Fibroblast of the aortic adventitia (primary cell): ENCODE data around the gene RAB8B. TPM values are rescaled to one million over a fixed set of nuclear protein-coding genes. Genes with fewer than 3 reads are reported as not detected.

Source experiments
- DNase-seq: peaks from one replicate; pipeline ENCODE4 v3.0.0-alpha.2; 2010; ENCODE audit warnings: low read depth
- H3K4me3 ChIP-seq: 2 replicates; pipeline ENCODE4 v1.5.1; 2011; ENCODE audit warnings: low read depth, mild to moderate bottlenecking, control low read depth, low read length, moderate library complexity
- total RNA-seq: library from RNA; depleted of rRNA; stranded (reverse); fragments of >200 nt; gene quantifications from 2 replicates; pipeline ENCODE4 v1.2.3, GENCODE V29; 2012; ENCODE audit warnings: low replicate concordance
- TF ChIP-seq, protein P1 (sequence below): IDR thresholded peaks from 2 replicates; pipeline ENCODE4 v1.5.1; 2011; ENCODE audit warnings: mild to moderate bottlenecking, low read length, control low read depth, inconsistent platforms; ENCODE audit not compliant: insufficient read depth

RAB8B gene
- total RNA-seq, 1 donor: 84.1 TPM

GRCh38 chr15:63226155-63226883 is 36.9 kb downstream of the RAB8B start:
- no peak overlapping the region for H3K4me3 ChIP-seq
- TF ChIP-seq, protein P1, sequence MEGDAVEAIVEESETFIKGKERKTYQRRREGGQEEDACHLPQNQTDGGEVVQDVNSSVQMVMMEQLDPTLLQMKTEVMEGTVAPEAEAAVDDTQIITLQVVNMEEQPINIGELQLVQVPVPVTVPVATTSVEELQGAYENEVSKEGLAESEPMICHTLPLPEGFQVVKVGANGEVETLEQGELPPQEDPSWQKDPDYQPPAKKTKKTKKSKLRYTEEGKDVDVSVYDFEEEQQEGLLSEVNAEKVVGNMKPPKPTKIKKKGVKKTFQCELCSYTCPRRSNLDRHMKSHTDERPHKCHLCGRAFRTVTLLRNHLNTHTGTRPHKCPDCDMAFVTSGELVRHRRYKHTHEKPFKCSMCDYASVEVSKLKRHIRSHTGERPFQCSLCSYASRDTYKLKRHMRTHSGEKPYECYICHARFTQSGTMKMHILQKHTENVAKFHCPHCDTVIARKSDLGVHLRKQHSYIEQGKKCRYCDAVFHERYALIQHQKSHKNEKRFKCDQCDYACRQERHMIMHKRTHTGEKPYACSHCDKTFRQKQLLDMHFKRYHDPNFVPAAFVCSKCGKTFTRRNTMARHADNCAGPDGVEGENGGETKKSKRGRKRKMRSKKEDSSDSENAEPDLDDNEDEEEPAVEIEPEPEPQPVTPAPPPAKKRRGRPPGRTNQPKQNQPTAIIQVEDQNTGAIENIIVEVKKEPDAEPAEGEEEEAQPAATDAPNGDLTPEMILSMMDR: no peak
- no peak for DNase-seq

- no peak for DNase-seq
- TF ChIP-seq, protein P1: no peak
- no peak overlapping the region for H3K4me3 ChIP-seq
These were observed 37.6 kb downstream of the RAB8B start for GRCh38 chr15:63226966-63227401.

- TF ChIP-seq, protein P1: no peak
- H3K4me3 ChIP-seq: no peak overlapping the region
- DNase-seq: no peak
These were observed 38.3 kb downstream of the RAB8B start for GRCh38 chr15:63227689-63228088.

DNA sequence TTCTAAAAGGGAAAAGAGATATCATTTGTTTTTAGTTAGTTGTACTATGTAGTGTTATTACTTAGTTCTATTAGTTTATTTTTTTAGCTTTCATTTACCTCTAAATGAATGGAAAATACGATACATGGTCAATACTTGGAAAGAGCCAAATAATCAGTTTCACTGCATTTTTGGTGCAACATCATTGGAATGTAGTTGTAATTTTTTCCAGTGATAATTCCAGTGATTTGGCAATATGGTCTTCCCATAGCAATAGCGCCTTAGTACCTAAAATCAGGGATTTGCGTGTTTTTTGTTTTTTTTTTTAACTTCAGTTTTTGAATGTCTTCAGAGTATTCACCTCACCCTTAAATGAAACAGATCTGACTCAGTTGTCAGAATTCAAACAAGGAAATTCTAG is 41.8 kb downstream of the RAB8B start:
- no peak for DNase-seq
- TF ChIP-seq, protein P1: no peak
- H3K4me3 ChIP-seq: no peak overlapping the region

GRCh38 chr15:63231706-63232105 is 42.3 kb downstream of the RAB8B start:
- TF ChIP-seq, protein P1: no peak
- peak; percentile 50 for DNase-seq
- no peak overlapping the region for H3K4me3 ChIP-seq

DNA sequence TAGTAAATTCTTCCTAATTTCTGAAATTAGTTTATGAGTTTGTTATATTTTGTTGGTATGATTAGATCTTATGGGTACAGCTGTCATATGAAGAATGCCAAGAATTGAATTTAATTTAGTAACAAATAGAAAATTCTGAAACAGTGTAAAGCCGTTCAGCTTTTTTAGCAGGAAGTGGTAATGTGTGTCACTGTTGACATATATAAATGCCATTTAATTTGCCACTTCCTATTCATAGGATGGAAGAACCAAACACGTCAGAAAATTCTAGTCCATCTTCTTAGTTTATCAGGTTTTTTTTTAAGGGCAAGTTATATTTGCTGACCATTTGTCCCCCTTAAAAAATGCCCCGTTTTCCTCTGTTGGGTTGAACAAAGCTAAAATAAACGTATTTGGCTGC is 43.0 kb downstream of the RAB8B start:
- TF ChIP-seq, protein P1: no peak
- no peak for DNase-seq
- no peak overlapping the region for H3K4me3 ChIP-seq

DNA sequence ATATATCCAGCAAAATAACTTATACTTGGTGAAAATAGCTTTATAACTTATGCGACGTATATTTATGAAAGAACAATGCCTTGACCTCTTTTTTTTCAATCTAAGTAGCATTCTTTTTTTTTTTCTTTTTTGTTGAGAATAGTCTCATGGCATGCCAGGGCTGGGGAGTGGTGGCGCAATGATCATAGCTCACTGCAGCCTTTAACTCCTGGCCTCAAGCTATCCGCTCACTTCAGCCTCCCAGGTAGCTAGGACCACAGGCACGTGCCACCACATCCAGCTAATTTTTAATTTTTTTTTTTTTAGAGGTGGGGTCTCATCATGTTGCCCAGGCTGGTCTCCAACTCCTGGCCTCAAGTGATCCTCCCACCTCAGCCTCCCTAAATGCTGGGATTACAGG is 43.5 kb downstream of the RAB8B start:
- DNase-seq: peak; percentile 35
- no peak overlapping the region for H3K4me3 ChIP-seq
- TF ChIP-seq, protein P1: no peak
